Panc1 (cell line): ENCODE results near the gene ABLIM2.

Experiments used
- CTCF ChIP-seq: fragments of 450-650 bp; IDR thresholded peaks from 2 replicates; pipeline ENCODE4 v1.5.1; 2017; ENCODE audit warnings: mild to moderate bottlenecking
- POLR2AphosphoS5 ChIP-seq: IDR thresholded peaks from 2 replicates; pipeline ENCODE4 v1.6.1; 2012; ENCODE audit warnings: mild to moderate bottlenecking, low read depth, low read length, moderate library complexity
- SIN3A ChIP-seq: IDR thresholded peaks from 2 replicates; pipeline ENCODE4 v1.6.1; 2012; ENCODE audit warnings: low read depth, mild to moderate bottlenecking, low read length, moderate library complexity, borderline replicate concordance; ENCODE audit not compliant: insufficient read depth
- TF ChIP-seq, protein P1 (sequence below), 2 experiments: IDR thresholded peaks; 2 replicates each; pipeline ENCODE4 v1.6.1; 2011 to 2012; ENCODE audit warnings: low read depth in 2 of 2, control low read depth in 1 of 2, low read length in 1 of 2, mild to moderate bottlenecking in 1 of 2, moderate library complexity in 1 of 2; ENCODE audit not compliant: insufficient read depth in 1 of 2

DNA sequence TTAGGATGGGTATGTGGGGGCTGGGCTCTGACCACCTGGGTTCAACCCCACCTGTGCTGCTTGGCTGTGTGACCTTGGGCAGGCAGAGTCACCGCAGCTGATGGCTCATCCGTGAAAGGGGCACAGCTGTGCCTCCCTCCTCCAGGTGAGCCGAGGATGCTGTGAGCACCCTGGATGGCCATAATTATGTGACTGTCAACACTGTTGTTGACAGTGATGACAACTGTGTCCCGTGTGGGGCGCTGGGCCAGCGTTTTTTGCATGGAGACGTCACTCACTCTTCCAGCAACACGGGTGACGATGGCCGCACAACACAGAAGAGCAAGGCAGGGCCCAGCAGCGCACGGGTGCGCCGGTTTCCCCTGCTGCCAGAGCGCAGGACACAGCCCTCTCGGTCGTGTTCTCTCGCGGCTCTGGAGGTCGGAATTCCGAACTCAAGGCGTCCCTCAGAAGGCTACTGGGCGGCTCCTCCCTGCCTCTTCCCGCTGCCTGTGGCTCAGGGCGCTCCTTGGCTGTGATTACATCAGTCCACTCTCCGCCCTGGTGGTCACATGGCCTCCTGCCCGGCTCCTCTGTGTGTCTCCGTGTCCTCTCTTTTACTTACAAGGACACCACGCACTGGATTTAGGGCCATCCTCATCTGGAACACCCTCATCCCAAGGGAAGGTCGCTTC is 41.8 kb upstream of the ABLIM2 start:
- TF ChIP-seq CTCF (no peak), SIN3A (no peak), POLR2AphosphoS5 (no peak)
- TF ChIP-seq, protein P1, sequence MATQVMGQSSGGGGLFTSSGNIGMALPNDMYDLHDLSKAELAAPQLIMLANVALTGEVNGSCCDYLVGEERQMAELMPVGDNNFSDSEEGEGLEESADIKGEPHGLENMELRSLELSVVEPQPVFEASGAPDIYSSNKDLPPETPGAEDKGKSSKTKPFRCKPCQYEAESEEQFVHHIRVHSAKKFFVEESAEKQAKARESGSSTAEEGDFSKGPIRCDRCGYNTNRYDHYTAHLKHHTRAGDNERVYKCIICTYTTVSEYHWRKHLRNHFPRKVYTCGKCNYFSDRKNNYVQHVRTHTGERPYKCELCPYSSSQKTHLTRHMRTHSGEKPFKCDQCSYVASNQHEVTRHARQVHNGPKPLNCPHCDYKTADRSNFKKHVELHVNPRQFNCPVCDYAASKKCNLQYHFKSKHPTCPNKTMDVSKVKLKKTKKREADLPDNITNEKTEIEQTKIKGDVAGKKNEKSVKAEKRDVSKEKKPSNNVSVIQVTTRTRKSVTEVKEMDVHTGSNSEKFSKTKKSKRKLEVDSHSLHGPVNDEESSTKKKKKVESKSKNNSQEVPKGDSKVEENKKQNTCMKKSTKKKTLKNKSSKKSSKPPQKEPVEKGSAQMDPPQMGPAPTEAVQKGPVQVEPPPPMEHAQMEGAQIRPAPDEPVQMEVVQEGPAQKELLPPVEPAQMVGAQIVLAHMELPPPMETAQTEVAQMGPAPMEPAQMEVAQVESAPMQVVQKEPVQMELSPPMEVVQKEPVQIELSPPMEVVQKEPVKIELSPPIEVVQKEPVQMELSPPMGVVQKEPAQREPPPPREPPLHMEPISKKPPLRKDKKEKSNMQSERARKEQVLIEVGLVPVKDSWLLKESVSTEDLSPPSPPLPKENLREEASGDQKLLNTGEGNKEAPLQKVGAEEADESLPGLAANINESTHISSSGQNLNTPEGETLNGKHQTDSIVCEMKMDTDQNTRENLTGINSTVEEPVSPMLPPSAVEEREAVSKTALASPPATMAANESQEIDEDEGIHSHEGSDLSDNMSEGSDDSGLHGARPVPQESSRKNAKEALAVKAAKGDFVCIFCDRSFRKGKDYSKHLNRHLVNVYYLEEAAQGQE (IDR thresholded peaks at IDR 0.05; ENCODE audit: insufficient read depth in 1 of 2, low read depth in 2 of 2, low read length in 1 of 2) = no peak
